Measurements from ENCODE around the gene TSPAN5. TPM values are rescaled to one million over a fixed set of nuclear protein-coding genes. Genes with fewer than 3 reads are reported as not detected.

Gene TSPAN5
- total and polyA plus RNA-seq, 2 of the 4 experiments (the other 2 are of a cell fraction): 64.8 to 79.6 TPM

DNA sequence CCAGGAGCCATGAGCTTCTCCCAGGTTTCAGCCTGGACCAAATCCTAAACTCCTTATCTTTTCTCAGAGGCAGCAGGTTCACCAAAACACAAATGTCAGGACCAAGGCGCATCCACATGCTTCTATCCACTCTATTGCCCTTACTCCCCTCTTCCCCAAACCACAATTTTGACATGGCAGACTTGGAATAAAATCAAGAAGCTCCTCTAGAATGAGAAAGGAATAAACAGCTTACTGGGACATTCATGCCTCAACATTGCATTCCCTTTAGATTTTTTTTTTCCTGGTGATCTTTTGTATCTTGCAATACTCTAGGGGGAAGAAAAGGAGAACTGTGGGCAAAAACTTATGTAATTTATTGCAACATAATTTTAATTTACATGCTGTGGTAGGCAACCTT is 119.1 kb downstream of the TSPAN5 start:
- Histone ChIP-seq H4K91ac (ENCODE audit: insufficient read depth, low read depth, low read length) (no peak overlapping the region), H3K27me3 (ENCODE audit: control insufficient read depth, insufficient read depth, low read length) (no peaks in the 10 kb centered on the region), H3K14ac (replicated peaks; ENCODE audit: low read depth, low read length) (no peak overlapping the region), H3K56ac (ENCODE audit: extremely low read depth, insufficient read depth, low read length) (no peak overlapping the region), H3K18ac (ENCODE audit: low read depth, low read length) (no peak overlapping the region), H2AK9ac (replicated peaks; ENCODE audit: low read depth, low read length, poor library complexity) (no peak overlapping the region), H3K9me1 (ENCODE audit: insufficient read depth, low read length) (peaks cover 12% of the 10 kb centered on the region), H3K4ac (ENCODE audit: low read depth, low read length) (no peak overlapping the region), H3K4me1 (ENCODE audit: control insufficient read depth, insufficient read depth, low read length) (peaks cover 4% of the 10 kb centered on the region; the same call in 1 of the 2 replicates), H3K9me3 (ENCODE audit: control insufficient read depth, insufficient read depth, low read length) (no peaks in the 10 kb centered on the region), H2BK120ac (ENCODE audit: low read depth, low read length) (no peak overlapping the region), H3K36me3 (ENCODE audit: control insufficient read depth, insufficient read depth, low read length) (no peaks in the 10 kb centered on the region; the same call in 1 of the 2 replicates), H3K79me1 (ENCODE audit: low read depth in 1 of 2, low read length in 2 of 2) (peaks cover 34 to 55% of the 10 kb centered on the region in 2 experiments), H2BK15ac (ENCODE audit: low read depth, low read length) (no peak overlapping the region), H3K27ac (ENCODE audit: insufficient read depth, low read length) (no peak overlapping the region), H4K5ac (ENCODE audit: low read depth, low read length) (no peak overlapping the region), H3K9ac (ENCODE audit: low read depth, low read length) (no peak overlapping the region; the same call in 1 of the 2 replicates), H3K23ac (ENCODE audit: low read depth, low read length) (no peak overlapping the region), H3K4me2 (ENCODE audit: low read depth, low read length) (no peak overlapping the region), H2BK5ac (ENCODE audit: low read depth, low read length, poor library complexity, severe bottlenecking) (no peak overlapping the region), H3K4me3 (ENCODE audit: insufficient read depth, low read depth, low read length) (no peak overlapping the region), H4K8ac (ENCODE audit: low read depth in 2 of 2, low read length in 2 of 2) (no peak overlapping the region), H4K20me1 (ENCODE audit: insufficient read depth, low read length) (peaks cover 6% of the 10 kb centered on the region; the same call in 1 of the 2 replicates), H2AFZ (replicated peaks; ENCODE audit: low read length, poor library complexity) (no peak overlapping the region), H2AK5ac (ENCODE audit: low read depth, low read length) (no peak overlapping the region), H2BK20ac (ENCODE audit: low read depth, low read length) (no peak overlapping the region)
- dilution Hi-C loops (cut with HindIII; ENCODE audit: low sequenced_read_pairs, unreplicated experiment): no loop called here
- no TSS peak for BruUV-seq (replicated peaks)
- ChIA-PET POLR2A (ENCODE audit: unreplicated experiment) (interaction anchor here (0.7 kb wide), 1 partner anchor 15 kb away, joined by 9 read pairs; no protein-coding TSS in a partner anchor), CTCF (interaction anchor here (1.4 kb wide), 1 partner anchor 23 kb away, joined by 3 read pairs; no protein-coding TSS in a partner anchor)
- intact Hi-C loops (cut with micrococcal nuclease): no loop called here
- in situ Hi-C loops (cut with MboI; ENCODE audit: low sequenced_read_pairs): no loop called here
- no CpG with 5 or more reads among the region's 1 CpG for WGBS, 2 experiments (ENCODE audit: extremely low coverage in 2 of 2, insufficient read length in 1 of 2)
- TF ChIP-seq CEBPB (IDR thresholded peaks at IDR 0.05; ENCODE audit: low read depth, low read length) (peak; percentile 30; the same call in 1 of the 2 replicates), BHLHE40 (IDR thresholded peaks at IDR 0.05; ENCODE audit: low read depth, low read length) (no peak), CTCF (conservative IDR thresholded peaks at IDR 0.05; ENCODE audit: low read depth, low read length) (no peak)
- peak; percentile 56 for ATAC-seq (ENCODE audit: low read depth)
- DNase-seq: no peak

Data from IMR-90 (cell line).